T-helper 17 cell (primary cell): ENCODE results near the gene CAMK1D. TPM values are rescaled to one million over a fixed set of nuclear protein-coding genes. Genes with fewer than 3 reads are reported as not detected.
"Not testable (repeated sequence)": the region's sequence is repeated elsewhere in the genome, so short reads cannot be mapped to it uniquely, and the experiment has no call there.

ENCODE experiments used
- ATAC-seq: fragments of 150-1000 bp; cut with Tn5 transposase; 2 replicates; pipeline ENCODE4 v1.10.0; 2021; ENCODE audit warnings: mild to moderate bottlenecking, moderate library complexity
- DNase-seq, 3 donors: peaks; one replicate each; pipeline versions ENCODE4 v3.0.0 to v3.0.0-alpha.2; 2020 to 2021
- H3K9me3 ChIP-seq: one replicate; pipeline ENCODE4 v1.7.0; 2013; ENCODE audit warnings: low read length, mild to moderate bottlenecking; ENCODE audit not compliant: control insufficient read depth, poor library complexity, severe bottlenecking
- H3K27ac Mint-ChIP-seq: one replicate; pipeline ENCODE4 v1.8.0; 2022; ENCODE audit warnings: mild to moderate bottlenecking, moderate library complexity, mixed read lengths
- H3K27me3 Mint-ChIP-seq: one replicate; pipeline ENCODE4 v1.8.0; 2022; ENCODE audit warnings: mixed read lengths
- H3K36me3 Mint-ChIP-seq: one replicate; pipeline ENCODE4 v1.8.0; 2022; ENCODE audit warnings: low read depth, mixed read lengths
- H3K4me1 Mint-ChIP-seq: one replicate; pipeline ENCODE4 v1.8.0; 2022; ENCODE audit warnings: mild to moderate bottlenecking, mixed read lengths
- H3K4me3 Mint-ChIP-seq: one replicate; pipeline ENCODE4 v1.8.0; 2022; ENCODE audit warnings: mild to moderate bottlenecking, moderate library complexity, mixed read lengths
- total RNA-seq, 4 donors: library from RNA in 2 of 4; stranded (reverse) in 2 of 4; gene quantifications; one replicate each; pipeline ENCODE4 v1.2.3 and lab custom pipeline; 2022 to 2026

CAMK1D gene
- total RNA-seq, 2 donors from 2014 or later = 31.1 to 47.3 TPM

- Mint-ChIP-seq H3K4me1 (peaks cover 18% of the 10 kb centered on the region), H3K27me3 (no peaks in the 10 kb centered on the region), H3K36me3 (peaks cover 3% of the 10 kb centered on the region), H3K27ac (no peak overlapping the region), H3K4me3 (no peak overlapping the region)
- H3K9me3 ChIP-seq = no peaks in the 10 kb centered on the region
- ATAC-seq (no peak), DNase-seq (no peak)
Observed at GRCh38 chr10:12721334-12721733, 372.0 kb downstream of the CAMK1D start.

DNA sequence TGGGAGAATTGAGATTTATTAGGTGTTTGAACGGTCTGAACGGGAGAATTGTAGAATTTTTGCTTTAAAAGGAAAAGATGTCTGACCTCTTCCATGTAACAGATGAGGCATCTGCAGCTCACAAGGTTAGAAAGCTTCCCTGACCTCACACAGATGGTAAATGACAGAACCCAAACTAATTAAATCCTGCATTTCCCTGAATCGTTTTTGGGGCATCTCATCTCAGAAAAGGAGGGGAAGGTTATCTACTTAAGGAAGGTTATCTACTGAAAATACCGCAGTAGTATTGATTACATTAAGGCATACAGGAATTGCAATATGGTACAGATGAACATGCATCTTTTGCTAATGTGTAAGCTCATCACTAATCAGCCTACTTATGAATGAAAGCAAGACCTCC is 373.9 kb downstream of the CAMK1D start:
- H3K4me3 Mint-ChIP-seq = no peak overlapping the region
- H3K27ac Mint-ChIP-seq = no peak overlapping the region
- H3K4me1 Mint-ChIP-seq = peaks cover 19% of the 10 kb centered on the region
- H3K27me3 Mint-ChIP-seq = no peaks in the 10 kb centered on the region
- no peak for DNase-seq
- H3K9me3 ChIP-seq = no peaks in the 10 kb centered on the region
- peaks cover 3% of the 10 kb centered on the region for H3K36me3 Mint-ChIP-seq
- ATAC-seq = no peak

GRCh38 chr10:12724807-12725579 is 375.6 kb downstream of the CAMK1D start:
- ATAC-seq (no peak), DNase-seq (no peak)
- Mint-ChIP-seq H3K4me1 (peaks cover 20% of the 10 kb centered on the region), H3K27ac (no peak overlapping the region), H3K4me3 (no peak overlapping the region), H3K36me3 (peaks cover 3% of the 10 kb centered on the region), H3K27me3 (no peaks in the 10 kb centered on the region)
- H3K9me3 ChIP-seq = no peaks in the 10 kb centered on the region

DNA sequence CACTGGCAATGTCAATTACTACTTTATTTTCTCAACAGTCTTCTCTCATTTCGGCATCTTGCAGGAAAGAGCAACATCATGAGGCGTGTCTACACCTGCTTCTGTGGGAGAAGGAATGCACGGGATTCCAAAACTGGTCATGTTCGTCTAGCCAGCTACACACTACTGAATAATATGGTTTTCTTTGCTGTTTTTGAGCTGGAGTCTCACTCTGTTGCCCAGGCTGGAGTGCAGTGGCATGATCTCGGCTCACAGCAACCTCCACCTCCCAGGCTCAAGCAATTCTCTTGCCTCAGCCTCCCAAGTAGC is 376.2 kb downstream of the CAMK1D start:
- H3K9me3 ChIP-seq, H3K4me3 Mint-ChIP-seq, DNase-seq, H3K27me3 Mint-ChIP-seq, H3K27ac Mint-ChIP-seq, ATAC-seq, H3K36me3 Mint-ChIP-seq: not testable (repeated sequence)
- peaks cover 20% of the 10 kb centered on the region for H3K4me1 Mint-ChIP-seq

GRCh38 chr10:12726971-12727831 is 377.9 kb downstream of the CAMK1D start:
- Mint-ChIP-seq H3K4me1 (peaks cover 20% of the 10 kb centered on the region), H3K27me3 (no peaks in the 10 kb centered on the region), H3K4me3 (no peak overlapping the region), H3K27ac (no peak overlapping the region), H3K36me3 (peaks cover 3% of the 10 kb centered on the region)
- H3K9me3 ChIP-seq = no peaks in the 10 kb centered on the region
- DNase-seq (peak in 1 of 3 donors; percentile 20), ATAC-seq (peak; percentile 70)

DNA sequence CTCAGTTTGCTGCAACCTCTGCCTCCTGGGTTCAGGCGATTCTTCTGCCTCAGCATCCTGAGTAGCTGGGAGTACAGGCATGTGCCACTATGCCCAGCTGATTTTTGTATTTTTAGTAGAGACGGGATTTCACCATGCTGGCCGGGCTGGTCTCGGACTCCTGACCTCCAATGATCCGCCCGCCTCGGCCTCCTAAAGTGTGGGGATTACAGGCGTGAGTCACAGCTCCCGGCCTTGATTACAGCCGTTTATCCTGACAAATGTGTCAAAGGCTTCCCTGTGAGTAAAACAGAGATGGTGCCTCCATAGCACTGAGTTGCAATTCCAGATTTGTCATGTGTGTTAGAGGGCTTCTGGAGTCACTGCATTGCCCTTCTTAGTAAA is 378.5 kb downstream of the CAMK1D start:
- no peaks in the 10 kb centered on the region for H3K9me3 ChIP-seq
- Mint-ChIP-seq H3K36me3 (peaks cover under 1% of the 10 kb centered on the region), H3K4me1 (peaks cover 18% of the 10 kb centered on the region), H3K4me3 (peak overlapping the region; percentile 31), H3K27ac (no peak overlapping the region), H3K27me3 (no peaks in the 10 kb centered on the region)
- DNase-seq = no peak
- no peak for ATAC-seq

DNA sequence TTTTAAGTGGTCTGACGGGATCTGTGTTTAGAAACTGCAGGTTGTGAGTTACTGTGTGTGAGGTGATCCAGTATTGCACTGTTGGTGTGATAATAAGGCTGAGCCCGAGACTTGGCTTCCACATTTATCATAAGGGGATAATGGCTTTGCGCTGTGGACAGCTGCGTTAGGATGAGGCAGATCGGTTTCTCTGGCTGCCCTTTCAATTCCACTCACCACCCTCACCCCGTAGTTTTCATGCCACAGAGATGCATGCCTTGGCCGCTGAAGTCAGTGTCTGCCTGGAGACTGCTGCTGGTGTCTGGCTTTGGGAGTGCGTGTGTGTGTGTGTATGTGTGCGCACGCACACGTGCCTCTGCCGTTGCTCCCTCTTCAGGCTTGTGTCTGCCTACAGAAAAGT is 379.1 kb downstream of the CAMK1D start:
- Mint-ChIP-seq H3K27me3 (no peaks in the 10 kb centered on the region), H3K27ac (no peak overlapping the region), H3K4me3 (no peak overlapping the region), H3K4me1 (peaks cover 20% of the 10 kb centered on the region), H3K36me3 (no peaks in the 10 kb centered on the region)
- H3K9me3 ChIP-seq = no peaks in the 10 kb centered on the region
- no peak for DNase-seq
- no peak for ATAC-seq

DNA sequence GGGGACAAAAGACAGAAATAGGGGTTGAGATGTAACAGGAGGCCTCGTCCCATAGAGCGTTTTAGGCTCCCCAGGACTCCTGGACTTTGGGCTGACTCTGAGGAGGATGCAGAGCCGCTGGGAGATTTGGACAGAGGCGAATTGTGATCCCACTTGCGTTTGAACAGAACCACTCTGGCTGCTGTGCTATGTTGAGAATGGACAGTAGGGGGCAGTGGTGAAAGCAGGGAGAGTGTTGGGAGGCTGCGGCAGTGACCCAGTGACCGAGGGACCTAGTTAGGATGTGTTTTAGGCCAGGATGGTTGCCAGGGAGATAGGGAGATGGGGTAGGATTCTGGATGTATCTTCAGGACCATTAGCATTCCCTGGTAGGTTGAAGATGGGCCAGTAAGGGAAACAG is 380.5 kb downstream of the CAMK1D start:
- Mint-ChIP-seq H3K36me3 (no peaks in the 10 kb centered on the region), H3K27ac (no peak overlapping the region), H3K4me1 (peaks cover 13% of the 10 kb centered on the region), H3K4me3 (no peak overlapping the region), H3K27me3 (no peaks in the 10 kb centered on the region)
- DNase-seq (no peak), ATAC-seq (no peak)
- no peaks in the 10 kb centered on the region for H3K9me3 ChIP-seq

DNA sequence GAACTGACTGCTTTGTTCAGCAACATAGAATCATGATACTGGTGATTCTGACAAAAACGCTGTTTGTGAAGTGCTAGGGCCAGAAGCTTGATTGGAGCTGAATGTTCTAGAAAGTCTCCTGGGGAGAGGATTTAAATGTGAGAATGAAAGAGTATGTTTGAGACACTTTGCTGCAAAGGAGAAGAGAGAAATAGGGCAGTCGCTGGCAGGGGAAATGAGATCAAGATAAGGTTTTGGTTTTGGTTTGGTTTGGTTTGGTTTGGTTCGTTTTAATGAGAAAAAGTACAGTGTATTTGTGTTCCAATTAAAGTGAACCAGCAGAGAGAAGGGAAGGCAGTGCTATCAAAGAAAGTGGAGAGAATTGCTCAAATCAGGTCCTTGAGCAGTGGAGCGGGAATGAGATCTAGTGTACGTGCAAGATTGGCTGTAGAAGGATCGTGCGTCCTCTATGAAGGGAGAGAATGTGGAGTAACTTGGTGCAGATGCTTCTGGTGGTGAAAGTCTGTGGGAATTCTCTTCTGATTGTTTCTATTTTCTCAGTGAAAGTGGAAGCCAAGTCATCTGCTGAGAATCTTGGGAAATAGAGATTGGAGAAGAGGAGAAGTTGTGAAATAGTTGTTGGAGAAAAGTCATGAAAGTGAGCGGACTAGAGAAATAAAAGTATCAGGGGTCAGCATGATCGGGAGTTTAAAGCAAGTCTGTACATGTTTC is 381.6 kb downstream of the CAMK1D start:
- H3K27me3 Mint-ChIP-seq = no peaks in the 10 kb centered on the region
- H3K4me3 Mint-ChIP-seq = no peak overlapping the region
- ATAC-seq = peak; percentile 52
- H3K4me1 Mint-ChIP-seq = peaks cover 11% of the 10 kb centered on the region
- H3K27ac Mint-ChIP-seq = no peak overlapping the region
- no peaks in the 10 kb centered on the region for H3K9me3 ChIP-seq
- peaks cover under 1% of the 10 kb centered on the region for H3K36me3 Mint-ChIP-seq
- DNase-seq = no peak

GRCh38 chr10:12733271-12733670 is 383.9 kb downstream of the CAMK1D start:
- no peak overlapping the region for H3K27ac Mint-ChIP-seq
- no peaks in the 10 kb centered on the region for H3K27me3 Mint-ChIP-seq
- H3K9me3 ChIP-seq = no peaks in the 10 kb centered on the region
- no peak for DNase-seq
- ATAC-seq = no peak
- no peak overlapping the region for H3K4me3 Mint-ChIP-seq
- H3K4me1 Mint-ChIP-seq = peaks cover 12% of the 10 kb centered on the region
- peaks cover 2% of the 10 kb centered on the region for H3K36me3 Mint-ChIP-seq

GRCh38 chr10:12735843-12736462 is 386.6 kb downstream of the CAMK1D start:
- ATAC-seq = no peak
- Mint-ChIP-seq H3K36me3 (peaks cover 2% of the 10 kb centered on the region), H3K4me3 (no peak overlapping the region), H3K4me1 (peaks cover 7% of the 10 kb centered on the region), H3K27ac (no peak overlapping the region), H3K27me3 (no peaks in the 10 kb centered on the region)
- no peaks in the 10 kb centered on the region for H3K9me3 ChIP-seq
- no peak for DNase-seq

- no peaks in the 10 kb centered on the region for H3K9me3 ChIP-seq
- H3K4me1 Mint-ChIP-seq = peaks cover 12% of the 10 kb centered on the region
- peaks cover 2% of the 10 kb centered on the region for H3K36me3 Mint-ChIP-seq
- H3K27ac Mint-ChIP-seq = peak overlapping the region; percentile 19
- DNase-seq (no peak), ATAC-seq (no peak)
- no peaks in the 10 kb centered on the region for H3K27me3 Mint-ChIP-seq
- no peak overlapping the region for H3K4me3 Mint-ChIP-seq
Observed at GRCh38 chr10:12740813-12741212, 391.5 kb downstream of the CAMK1D start.

- no peaks in the 10 kb centered on the region for H3K36me3 Mint-ChIP-seq
- H3K4me1 Mint-ChIP-seq = peaks cover 12% of the 10 kb centered on the region
- peak overlapping the region; percentile 19 for H3K27ac Mint-ChIP-seq
- H3K9me3 ChIP-seq = no peaks in the 10 kb centered on the region
- H3K27me3 Mint-ChIP-seq = no peaks in the 10 kb centered on the region
- ATAC-seq (no peak), DNase-seq (no peak)
- H3K4me3 Mint-ChIP-seq = no peak overlapping the region
Observed at GRCh38 chr10:12741360-12741804, 392.0 kb downstream of the CAMK1D start.
